GM21528 (cell line): Measurements from ENCODE around the gene FAF2.
"Not testable (repeated sequence)": the region's sequence is repeated elsewhere in the genome, so short reads cannot be mapped to it uniquely, and the experiment has no call there.

Source experiments
- ATAC-seq: cut with Tn5 transposase; IDR thresholded peaks from one replicate; pipeline ENCODE4 v1.9.1; 2021; ENCODE audit warnings: mild to moderate bottlenecking, moderate library complexity; ENCODE audit not compliant: unreplicated experiment, low FRiP score

Gene FAF2

DNA sequence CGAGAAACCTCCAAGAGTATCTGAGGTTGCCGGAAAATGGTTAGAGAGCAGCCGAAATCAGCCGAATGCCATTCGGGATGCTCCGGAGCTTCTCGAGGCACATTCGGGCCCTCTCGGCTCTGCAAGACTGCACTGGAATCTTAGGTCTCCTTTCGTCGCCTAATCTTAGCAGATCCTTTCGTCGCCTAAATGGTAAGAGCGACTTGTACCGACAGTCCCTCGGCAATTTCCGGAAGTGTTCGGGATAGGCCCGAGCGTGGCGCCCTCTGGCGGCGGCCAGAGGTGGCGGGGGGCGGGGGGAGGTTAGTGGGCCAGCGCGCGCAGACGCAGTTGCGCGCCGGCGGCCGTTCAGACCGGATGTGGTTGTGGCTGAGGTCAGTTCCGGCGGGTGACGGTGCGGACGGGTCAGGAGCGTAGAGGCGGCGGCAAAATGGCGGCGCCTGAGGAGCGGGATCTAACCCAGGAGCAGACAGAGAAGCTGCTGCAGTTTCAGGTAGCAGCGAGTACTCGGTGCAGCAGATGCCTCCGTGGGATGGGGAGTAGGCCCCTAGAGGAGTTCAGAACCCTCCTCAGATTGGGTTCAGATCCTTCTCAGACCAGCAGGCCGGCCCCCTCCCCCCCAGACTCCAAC lies at the start of gene FAF2:
TSS of gene FAF2 (plus strand) at position 408 of the 631 bp plus-strand sequence. CDS start at position 431, 23 bp downstream.
- peak; percentile 92 for ATAC-seq

DNA sequence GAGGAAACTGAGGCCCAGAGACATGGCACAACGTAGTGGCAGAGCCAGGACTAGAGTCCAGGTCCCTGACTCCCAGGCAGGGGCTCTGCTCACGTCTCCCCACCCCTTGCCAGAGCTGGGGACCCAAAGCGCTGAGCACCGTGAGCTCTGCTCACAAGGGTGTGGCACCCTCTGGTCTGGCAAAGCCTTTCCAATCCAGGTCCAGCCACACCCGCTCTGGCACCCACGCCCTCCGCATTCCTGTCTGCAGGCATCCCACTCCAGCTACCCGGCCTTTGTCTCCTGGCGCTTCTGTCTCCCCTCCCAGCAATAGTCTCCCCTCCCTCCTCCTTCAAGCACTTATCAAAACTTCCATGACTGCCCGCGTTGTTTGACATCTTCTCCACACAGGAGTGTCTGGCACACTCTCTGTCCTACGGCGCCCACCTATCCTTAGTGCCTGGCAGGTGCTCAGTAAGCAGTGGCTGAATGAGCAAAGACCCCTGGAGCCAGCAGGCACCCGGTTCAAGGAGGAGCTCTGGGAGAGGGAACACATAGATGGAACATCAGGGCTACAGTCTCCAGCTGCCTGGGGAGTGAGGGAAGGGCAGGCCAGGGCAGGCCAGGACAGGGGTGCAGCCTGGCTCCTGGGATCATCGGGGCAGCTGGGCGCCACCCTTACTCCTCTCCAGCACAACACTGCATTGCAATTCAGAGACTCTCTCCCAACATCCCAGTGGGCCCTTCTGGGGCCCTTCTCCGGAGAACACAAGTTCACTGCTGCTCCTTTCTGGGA lies 47.6 kb upstream of the FAF2 start:
- ATAC-seq, result no peak

GRCh38 chr5:176401281-176402205 lies 46.6 kb upstream of the FAF2 start:
- ATAC-seq, result no peak

DNA sequence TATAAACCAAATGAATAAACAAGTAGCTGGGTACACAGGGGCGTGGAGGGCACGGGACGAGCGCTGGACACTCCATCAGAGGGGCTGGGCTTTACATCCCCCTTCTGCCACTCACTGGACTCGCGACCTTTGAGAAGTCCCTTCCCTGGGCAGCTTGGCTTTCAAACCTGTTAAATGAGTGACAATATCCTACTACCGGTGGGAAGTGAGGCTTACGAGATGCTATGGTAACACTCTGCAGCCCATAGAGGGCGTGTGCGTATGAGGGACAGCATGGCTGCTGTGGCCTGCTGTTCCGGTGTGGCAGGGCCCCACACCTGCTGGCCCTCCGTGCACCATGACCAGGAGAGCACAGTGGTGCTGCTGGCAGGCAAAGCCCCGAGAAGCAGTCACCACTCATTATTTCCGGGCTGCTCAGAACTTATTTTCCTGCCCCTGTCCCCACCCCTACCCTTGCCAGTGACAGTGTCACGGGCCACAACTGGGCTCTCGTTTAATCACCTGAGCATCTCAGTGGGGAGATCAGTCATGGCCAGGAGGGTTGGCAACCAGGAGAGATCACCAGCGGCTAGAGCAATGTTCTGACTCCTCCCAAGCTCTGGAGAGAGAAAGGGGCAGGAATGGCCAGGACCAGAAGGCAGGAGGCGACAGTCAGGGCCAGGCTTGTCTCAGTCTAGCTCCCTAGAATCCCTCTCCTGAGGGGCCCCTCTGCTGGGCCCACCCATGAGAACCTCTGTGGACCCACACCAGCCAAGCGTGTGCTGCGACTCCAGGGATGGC lies 42.3 kb upstream of the FAF2 start:
- no peak for ATAC-seq

DNA sequence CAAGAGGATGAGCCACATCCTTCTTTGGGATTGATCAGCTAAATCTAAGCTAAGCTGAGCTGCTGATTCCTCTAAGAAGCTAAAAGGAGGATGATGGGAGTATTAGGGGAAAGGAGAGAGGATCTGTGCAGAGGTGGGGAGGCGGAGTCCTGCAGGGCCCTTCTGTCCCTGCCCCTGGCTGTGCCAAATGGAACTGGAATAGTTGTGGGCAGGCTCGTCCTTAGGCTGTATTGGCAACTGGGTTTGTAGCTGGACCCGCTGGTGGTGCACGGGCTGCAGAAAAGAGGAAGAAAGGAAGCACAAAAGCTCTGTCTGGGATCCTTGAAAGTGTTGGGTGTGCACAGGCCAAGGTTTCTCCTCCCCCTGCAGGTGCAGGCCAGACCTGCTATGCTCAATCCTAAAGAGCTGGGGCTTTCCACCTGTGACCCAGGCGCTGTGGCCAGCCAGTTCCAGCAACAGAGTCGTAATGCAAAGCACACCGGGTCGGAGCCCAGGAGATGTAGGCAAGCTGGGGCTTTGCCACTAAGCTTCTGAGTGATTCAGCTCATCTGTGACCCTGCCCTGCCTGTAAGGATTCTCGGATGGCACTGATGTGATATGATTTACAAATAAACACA lies 41.6 kb upstream of the FAF2 start:
- ATAC-seq, result no peak

DNA sequence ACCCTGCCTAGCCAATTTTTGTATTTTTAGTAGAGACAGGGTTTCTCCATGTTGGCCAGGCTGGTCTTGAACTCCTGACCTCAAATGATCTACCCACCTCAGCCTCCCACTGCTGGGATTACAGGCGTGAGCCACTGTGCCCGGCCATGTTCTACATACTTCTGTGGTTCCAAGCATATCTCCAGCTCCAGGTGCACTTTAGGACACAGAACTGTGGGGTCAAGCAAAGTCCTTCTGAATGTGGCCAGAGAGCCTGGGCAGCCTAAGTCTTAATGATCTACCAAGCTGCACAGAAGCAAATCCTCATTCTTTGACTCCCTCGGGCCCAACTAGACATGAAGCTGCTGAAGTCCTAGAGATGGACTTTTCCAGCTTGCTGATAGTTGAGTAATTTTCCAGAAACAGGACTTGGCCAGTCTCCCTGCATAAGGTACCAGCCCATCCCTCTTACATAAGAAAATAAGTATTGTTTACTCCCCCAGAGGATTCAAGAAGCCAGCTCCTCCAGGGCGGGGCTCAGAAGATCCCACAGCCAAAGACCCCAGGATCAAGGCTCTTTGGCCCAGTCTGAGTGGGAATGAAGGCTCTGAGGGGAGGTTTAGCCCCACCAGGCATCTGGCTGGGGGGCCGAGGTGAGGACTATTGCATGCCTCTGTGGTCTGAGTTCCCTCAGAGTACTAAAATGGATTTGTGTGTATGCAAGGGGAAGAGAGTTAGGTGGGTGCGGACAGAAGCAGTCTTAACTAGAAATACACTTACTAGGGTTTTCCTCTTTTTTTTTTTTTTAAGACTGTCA lies 40.5 kb upstream of the FAF2 start:
- ATAC-seq, result no peak

DNA sequence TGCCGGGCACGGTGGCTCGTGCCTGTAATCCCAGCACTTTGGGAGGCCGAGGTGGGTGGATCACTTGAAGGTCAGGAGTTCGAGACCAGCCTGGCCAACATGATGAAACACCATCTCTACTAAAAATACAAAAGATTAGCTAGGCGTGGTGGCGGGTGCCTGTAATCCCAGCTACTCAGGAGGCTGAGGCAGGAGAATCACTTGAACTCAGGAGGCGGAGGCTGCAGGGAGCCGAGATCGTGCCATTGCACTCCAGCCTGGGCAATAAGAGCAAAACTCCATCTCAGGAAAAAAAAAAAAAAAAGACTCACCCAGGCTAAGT lies 40.0 kb upstream of the FAF2 start:
- ATAC-seq, result not testable (repeated sequence)

DNA sequence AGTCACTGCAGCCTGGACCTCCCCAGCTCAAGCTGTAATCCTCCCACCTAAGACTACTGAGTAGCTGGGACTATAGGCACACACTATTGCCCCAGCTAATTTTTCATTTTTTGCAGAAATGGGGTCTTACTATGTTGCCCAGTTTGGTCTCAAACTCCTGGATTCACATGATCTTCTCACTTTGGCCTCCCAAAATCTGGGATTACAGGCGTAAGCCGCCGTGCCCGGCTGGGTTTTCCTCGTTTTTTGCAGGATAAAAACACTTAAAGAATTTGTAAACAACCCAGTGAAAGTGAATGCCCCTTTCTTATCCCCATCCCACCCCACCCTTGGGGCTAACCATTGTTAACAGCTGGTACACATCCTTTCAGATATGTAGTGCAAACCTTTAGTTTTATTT lies 39.6 kb upstream of the FAF2 start:
- no peak for ATAC-seq

DNA sequence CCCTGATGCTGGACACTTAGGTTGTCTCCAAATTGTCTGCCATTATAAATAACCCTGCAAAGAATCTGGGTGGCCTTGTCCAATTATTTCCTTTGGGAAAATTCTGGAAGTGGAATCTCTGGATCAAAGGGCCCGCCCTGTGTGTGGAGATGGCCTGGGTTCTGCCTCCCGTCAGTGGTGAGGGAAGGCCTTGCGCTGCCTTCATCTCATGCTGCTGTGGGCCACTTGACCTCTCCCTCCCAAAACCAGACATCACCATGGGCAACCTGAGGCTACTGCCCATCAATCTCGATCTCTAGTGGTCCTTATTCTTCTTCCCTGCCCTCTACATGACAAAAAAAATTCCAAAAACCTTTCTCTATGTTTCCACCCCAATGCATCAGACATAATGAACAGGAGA lies 38.4 kb upstream of the FAF2 start:
- ATAC-seq, result no peak

DNA sequence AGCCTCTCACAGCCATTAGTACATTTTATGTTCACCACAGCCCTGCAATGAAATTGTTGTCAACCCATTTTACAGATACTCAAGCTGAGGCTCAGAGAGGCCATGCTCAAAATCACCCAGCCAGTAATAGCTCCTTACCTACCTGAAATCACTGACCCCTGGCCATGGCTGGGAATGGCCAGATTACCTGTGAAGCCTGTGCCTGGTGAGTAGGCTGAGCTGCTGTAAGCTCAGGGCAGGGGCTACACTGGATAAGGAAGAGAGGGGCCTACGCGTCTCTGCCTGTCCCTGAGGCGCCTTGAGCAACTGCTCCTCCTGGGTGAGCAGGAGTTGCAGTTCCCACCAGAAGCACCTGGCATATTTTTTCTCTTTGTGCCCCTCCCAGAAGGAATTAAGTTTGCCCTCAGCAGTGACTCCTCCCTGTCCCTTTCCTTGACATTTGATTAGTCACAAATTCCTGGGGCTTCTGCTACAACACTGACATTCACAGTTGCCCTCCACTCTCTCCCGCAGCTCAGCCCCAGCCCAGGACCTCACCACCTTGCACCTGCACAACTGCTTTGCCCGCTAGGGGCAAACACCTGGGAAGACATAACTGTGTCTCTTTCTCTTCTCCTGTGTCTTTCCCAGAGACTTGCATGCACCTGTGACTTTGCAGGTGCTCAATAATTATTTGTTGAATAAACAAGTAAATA lies 37.6 kb upstream of the FAF2 start:
- ATAC-seq, result no peak

DNA sequence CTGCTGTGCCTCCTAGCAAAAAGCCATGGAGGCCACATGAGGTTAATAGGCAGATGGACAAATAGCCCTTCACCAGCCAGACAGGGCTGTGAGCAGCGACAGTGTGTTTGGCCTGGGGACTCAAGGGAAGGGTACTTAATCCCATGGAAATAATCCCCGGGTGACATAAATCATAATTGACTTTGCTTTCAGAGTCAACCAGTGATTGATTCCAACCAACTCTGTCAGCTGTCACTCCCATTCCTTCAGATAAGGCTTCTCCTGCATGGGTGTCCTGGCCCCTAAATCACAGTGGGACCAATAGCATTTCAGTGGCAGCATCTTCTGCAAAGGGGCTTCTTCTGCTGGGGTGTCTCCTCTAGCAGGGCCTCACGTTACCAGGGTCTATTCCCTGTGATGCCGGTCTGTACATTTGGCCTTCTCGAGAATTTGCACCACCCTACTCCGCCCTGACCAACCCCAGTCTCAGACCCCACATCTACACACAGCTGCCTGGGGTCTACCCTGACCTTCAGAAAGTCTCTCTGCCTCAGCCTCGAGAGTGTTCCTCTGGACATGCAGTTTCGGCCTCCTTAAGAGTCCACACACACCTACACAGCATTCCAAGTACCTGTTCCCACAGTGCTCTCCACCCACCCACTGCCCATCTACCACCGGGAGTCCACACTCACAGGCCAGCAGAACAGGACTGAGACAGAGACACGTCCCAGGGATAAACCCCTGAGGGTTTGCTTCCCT lies 35.5 kb upstream of the FAF2 start:
- no peak for ATAC-seq

GRCh38 chr5:176413255-176413565 lies 35.0 kb upstream of the FAF2 start:
- no peak for ATAC-seq

GRCh38 chr5:176413709-176414191 lies 34.4 kb upstream of the FAF2 start:
- ATAC-seq, result no peak

GRCh38 chr5:176414704-176415103 lies 33.5 kb upstream of the FAF2 start:
- ATAC-seq, result no peak

DNA sequence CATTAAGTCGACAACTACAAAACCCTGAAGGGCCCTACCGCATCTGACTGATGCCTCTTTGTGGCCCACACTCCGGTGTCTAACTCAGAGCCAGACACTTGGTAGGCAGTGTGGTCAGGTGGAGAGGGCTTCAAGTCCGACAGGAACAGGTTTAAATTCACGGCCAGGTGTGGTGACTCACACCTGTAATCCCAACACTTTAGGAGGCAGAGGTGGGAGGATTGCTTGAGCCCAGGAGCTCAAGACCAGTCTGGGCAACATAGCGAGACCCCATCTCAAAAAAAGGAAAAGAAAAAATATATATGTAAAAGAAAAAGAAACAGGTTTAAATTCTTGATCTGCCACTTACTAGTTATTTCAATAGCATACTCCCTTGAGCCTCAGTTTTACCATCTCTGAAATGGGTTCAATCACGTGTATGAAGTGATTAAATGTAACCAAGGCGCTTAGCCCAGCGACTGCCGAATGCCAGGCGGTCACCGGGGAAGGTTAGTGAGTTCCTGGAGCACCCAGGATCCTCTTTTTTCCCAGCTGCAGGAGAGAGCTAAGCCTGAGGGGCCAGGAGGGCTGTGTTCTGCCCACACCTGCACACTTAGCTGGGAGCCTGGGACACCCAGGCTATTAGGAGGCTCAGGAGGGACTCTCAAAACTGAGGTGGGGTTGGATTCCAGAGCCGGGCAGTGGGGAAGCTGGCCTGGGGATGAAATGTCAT lies 32.8 kb upstream of the FAF2 start:
- ATAC-seq, result peak; percentile 3

DNA sequence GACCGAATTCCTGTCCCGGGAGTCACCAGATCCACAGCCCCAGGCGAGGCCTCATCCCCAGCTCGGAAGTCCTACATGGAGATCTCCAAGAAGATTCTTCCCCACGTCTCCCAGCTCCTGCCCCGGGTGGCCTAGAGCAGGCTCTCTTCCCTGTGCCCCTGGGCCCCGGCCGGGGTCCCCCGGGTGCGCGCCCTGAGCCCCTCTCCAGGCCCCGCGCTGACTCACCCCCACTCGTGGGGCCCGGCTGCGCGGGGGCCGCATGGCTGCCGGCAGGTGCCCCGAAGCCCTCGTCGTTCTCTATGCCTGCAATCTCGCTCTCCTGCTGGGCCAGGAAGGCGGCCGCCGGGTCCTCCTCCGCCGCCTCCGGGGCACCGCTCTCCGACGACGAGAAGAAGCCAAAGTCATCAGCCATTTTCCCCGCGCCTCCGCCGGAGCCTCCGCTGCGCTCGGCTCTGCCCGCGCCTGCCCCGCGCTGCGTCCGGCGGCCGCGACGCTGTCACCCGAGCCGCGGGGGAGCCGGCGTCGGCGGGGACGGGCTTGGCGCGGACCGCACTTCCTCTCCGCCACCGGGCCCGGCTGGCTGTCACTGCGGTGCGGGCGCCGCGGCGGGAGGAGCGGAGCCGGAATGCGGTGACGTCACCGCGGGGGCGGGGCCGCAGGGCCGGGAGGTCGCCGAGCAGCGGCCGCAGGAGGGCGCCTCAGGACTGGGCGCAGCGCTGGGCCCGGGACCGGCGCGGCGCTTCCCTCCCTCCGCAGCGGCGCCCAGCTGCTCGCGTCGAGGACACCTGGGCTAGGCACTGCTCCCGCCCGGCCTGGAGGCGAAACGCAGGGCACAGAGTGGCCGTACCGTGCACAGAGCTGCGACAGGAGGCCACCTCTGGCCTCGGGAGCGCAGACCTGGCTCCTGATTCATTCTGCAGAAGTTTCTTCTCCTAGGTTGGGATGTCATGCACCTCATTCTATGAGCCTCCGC lies 31.9 kb upstream of the FAF2 start, which contains the start of gene CLTB:
TSS of gene CLTB (minus strand) at position 588 of the 973 bp plus-strand sequence. CDS start at position 412, 176 bp downstream.
- ATAC-seq, result peak; percentile 91
